Neural cell (in vitro differentiated cells): Measurements from ENCODE around the gene RTN4. TPM values are rescaled to one million over a fixed set of nuclear protein-coding genes. Genes with fewer than 3 reads are reported as not detected.

ENCODE experiments used
- H2AFZ ChIP-seq: fragments of 200-600, 300-800 bp; sonication (generic), shearing (Covaris generic); 2 replicates; pipeline ENCODE4 v1.6.0; 2014; ENCODE audit warnings: low read depth, mild to moderate bottlenecking, antibody characterized with exemption, low read length, moderate library complexity
- H3F3A ChIP-seq: fragments of 200-600 bp; shearing (Covaris generic); 2 replicates; pipeline ENCODE4 v1.6.1; 2016; ENCODE audit warnings: mild to moderate bottlenecking, moderate library complexity, mixed read lengths, antibody characterized with exemption, low read length; ENCODE audit not compliant: insufficient read depth, poor library complexity, severe bottlenecking
- H3K27ac ChIP-seq: fragments of 200-600, 300-800 bp; sonication (generic), shearing (Covaris generic); 2 replicates; pipeline ENCODE4 v1.5.1; 2014; ENCODE audit warnings: mild to moderate bottlenecking, low read length, moderate library complexity
- H3K27me3 ChIP-seq: fragments of 300-800, 200-600 bp; sonication (generic), shearing (Covaris generic); 2 replicates; pipeline ENCODE4 v1.6.0; 2014; ENCODE audit warnings: mild to moderate bottlenecking, low read depth, low read length, moderate library complexity; ENCODE audit not compliant: insufficient read depth
- H3K36me3 ChIP-seq: fragments of 300-800, 200-600 bp; sonication (generic), shearing (Covaris generic); 2 replicates; pipeline ENCODE4 v1.5.1; 2014; ENCODE audit warnings: mild to moderate bottlenecking, antibody characterized with exemption, low read length, moderate library complexity; ENCODE audit not compliant: insufficient read depth
- H3K4me2 ChIP-seq: fragments of 300-800, 200-600 bp; sonication (generic), shearing (Covaris generic); 2 replicates; pipeline ENCODE4 v1.6.0; 2014; ENCODE audit warnings: mild to moderate bottlenecking, low read length
- H3K4me3 ChIP-seq: fragments of 300-800, 200-600 bp; sonication (generic), shearing (Covaris generic); 2 replicates; pipeline ENCODE4 v1.5.1; 2014; ENCODE audit warnings: mild to moderate bottlenecking, low read length, moderate library complexity
- H3K79me2 ChIP-seq: fragments of 200-600 bp; shearing (Covaris generic); replicated peaks from 2 replicates; pipeline ENCODE4 v1.6.0; 2014; ENCODE audit warnings: mild to moderate bottlenecking, low read length, moderate library complexity; ENCODE audit not compliant: insufficient read depth
- H3K9ac ChIP-seq: fragments of 300-800, 200-600 bp; sonication (generic), shearing (Covaris generic); 2 replicates; pipeline ENCODE4 v1.6.1; 2016; ENCODE audit warnings: mild to moderate bottlenecking, low read length, mixed read lengths
- H3K9me2 ChIP-seq: fragments of 200-600 bp; shearing (Covaris generic); 2 replicates; pipeline ENCODE4 v1.6.1; 2016; ENCODE audit warnings: mild to moderate bottlenecking, low read length, mixed read lengths; ENCODE audit not compliant: insufficient read depth
- H3K9me3 ChIP-seq: fragments of 200-600, 300-800 bp; sonication (generic), shearing (Covaris generic); 2 replicates; pipeline ENCODE4 v1.6.1; 2016; ENCODE audit warnings: mild to moderate bottlenecking, mixed run types, low read length, moderate library complexity, mixed read lengths
- H4K20me1 ChIP-seq: fragments of 200-600 bp; shearing (Covaris generic); 2 replicates; pipeline ENCODE4 v1.6.1; 2016; ENCODE audit warnings: mild to moderate bottlenecking, mixed run types; ENCODE audit not compliant: insufficient read depth
- EP300 ChIP-seq: fragments of 450-650 bp; conservative IDR thresholded peaks from 2 replicates; pipeline ENCODE4 v1.6.1; 2014; ENCODE audit warnings: antibody characterized with exemption, mild to moderate bottlenecking, moderate library complexity; ENCODE audit not compliant: poor library complexity, severe bottlenecking
- EZH2 ChIP-seq: fragments of 200-600, 300-800 bp; shearing (Covaris generic), sonication (generic); IDR thresholded peaks from 2 replicates; pipeline ENCODE4 v1.6.1; 2014; ENCODE audit warnings: antibody characterized with exemption, low read length, borderline replicate concordance, mild to moderate bottlenecking; ENCODE audit not compliant: insufficient read depth, poor library complexity, severe bottlenecking
- MXI1 ChIP-seq: fragments of 450-650 bp; conservative IDR thresholded peaks from 2 replicates; pipeline ENCODE4 v1.6.1; 2014; ENCODE audit warnings: antibody characterized with exemption, mild to moderate bottlenecking; ENCODE audit not compliant: poor library complexity, severe bottlenecking
- POLR2AphosphoS5 ChIP-seq: IDR thresholded peaks from 2 replicates; pipeline ENCODE4 v1.6.1; 2012
- RAD21 ChIP-seq: fragments of 450-650 bp; conservative IDR thresholded peaks from 2 replicates; pipeline ENCODE4 v1.6.1; 2014; ENCODE audit warnings: antibody characterized with exemption, mild to moderate bottlenecking, moderate library complexity
- SMC3 ChIP-seq: fragments of 450-650 bp; conservative IDR thresholded peaks from 2 replicates; pipeline ENCODE4 v1.6.1; 2014; ENCODE audit warnings: antibody characterized with exemption, mild to moderate bottlenecking, moderate library complexity; ENCODE audit not compliant: poor library complexity
- TAF1 ChIP-seq: IDR thresholded peaks from 2 replicates; pipeline ENCODE4 v1.6.1; 2012; ENCODE audit warnings: low read depth
- polyA plus RNA-seq: library from polyadenylated mRNA; depleted of rRNA; stranded (reverse); fragments of >200 nt; gene quantifications from 2 replicates; pipeline ENCODE4 v1.2.3, GENCODE V29; 2014
- TF ChIP-seq, protein P1 (sequence below): fragments of 450-650 bp; IDR thresholded peaks from 2 replicates; pipeline ENCODE4 v1.5.1; 2014; ENCODE audit warnings: antibody characterized with exemption, mild to moderate bottlenecking, moderate library complexity; ENCODE audit not compliant: poor library complexity, severe bottlenecking
- TF ChIP-seq, protein P2 (sequence below): IDR thresholded peaks from 2 replicates; pipeline ENCODE4 v1.6.1; 2012; ENCODE audit warnings: borderline replicate concordance

Gene RTN4
- polyA plus RNA-seq, 1 donor from 2014 or later: 582 TPM

DNA sequence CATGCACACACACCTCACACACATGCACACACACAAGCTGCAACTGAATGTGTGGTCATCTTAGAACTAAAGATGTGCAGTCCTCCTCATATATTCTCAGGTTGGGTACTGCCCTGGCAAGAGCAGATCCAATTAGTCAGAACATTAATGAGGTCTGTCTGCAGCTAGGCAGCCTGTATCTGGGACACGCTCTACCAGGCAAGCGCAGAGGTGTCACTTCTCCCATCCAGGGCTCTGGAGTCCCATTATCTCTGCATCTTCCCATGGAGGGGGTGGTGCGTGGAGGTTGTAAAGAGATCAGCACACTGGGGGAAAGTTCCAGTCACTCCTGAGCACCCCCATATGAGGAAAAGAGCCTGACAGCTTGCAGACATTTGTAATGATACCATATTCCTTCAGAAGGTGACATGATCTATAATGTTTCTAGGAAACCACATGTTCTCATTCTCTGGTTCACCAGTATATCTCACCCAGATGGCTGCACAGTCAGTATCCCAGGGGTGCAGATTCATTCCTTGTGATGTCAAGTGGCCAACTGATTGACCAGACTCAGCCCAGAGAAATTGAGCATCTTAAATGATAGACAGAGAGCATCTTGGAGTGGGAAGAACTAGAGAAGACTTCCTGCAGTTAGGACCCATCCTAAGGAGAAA, 95.4 kb downstream of the RTN4 start:
- H3K4me2 ChIP-seq: no peak overlapping the region
- H3F3A ChIP-seq: no peaks in the 10 kb centered on the region
- H3K79me2 ChIP-seq: no peaks in the 10 kb centered on the region
- TF ChIP-seq, protein P1, sequence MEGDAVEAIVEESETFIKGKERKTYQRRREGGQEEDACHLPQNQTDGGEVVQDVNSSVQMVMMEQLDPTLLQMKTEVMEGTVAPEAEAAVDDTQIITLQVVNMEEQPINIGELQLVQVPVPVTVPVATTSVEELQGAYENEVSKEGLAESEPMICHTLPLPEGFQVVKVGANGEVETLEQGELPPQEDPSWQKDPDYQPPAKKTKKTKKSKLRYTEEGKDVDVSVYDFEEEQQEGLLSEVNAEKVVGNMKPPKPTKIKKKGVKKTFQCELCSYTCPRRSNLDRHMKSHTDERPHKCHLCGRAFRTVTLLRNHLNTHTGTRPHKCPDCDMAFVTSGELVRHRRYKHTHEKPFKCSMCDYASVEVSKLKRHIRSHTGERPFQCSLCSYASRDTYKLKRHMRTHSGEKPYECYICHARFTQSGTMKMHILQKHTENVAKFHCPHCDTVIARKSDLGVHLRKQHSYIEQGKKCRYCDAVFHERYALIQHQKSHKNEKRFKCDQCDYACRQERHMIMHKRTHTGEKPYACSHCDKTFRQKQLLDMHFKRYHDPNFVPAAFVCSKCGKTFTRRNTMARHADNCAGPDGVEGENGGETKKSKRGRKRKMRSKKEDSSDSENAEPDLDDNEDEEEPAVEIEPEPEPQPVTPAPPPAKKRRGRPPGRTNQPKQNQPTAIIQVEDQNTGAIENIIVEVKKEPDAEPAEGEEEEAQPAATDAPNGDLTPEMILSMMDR: no peak
- TF ChIP-seq MXI1 (no peak), EP300 (no peak)
- no peak overlapping the region for H2AFZ ChIP-seq
- no peaks in the 10 kb centered on the region for H3K9me2 ChIP-seq
- H3K36me3 ChIP-seq: no peaks in the 10 kb centered on the region
- no peaks in the 10 kb centered on the region for H4K20me1 ChIP-seq
- H3K27ac ChIP-seq: no peak overlapping the region
- no peaks in the 10 kb centered on the region for H3K9me3 ChIP-seq
- no peak overlapping the region for H3K9ac ChIP-seq
- H3K27me3 ChIP-seq: no peaks in the 10 kb centered on the region
- H3K4me3 ChIP-seq: no peak overlapping the region

DNA sequence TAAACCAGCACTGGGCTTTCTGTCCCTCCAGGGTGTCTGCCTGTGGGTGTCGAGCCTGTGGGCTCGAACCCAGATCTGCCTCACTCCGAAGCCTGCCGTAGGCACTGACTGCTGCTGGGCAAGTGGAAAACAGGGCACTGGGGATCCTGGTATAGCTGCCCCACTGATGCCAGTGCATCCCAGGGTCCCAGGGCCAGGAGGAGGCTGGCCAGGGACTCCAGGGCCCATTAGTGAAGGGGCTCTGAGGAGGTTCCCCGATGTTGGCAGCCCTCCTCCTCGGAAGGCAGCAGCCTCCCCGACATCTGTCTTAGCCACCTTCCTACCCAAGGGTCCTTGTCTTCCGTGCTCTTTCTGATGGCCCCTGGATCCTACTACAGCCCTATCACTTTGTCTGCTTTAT, 96.1 kb downstream of the RTN4 start:
- Histone ChIP-seq H3K79me2 (no peaks in the 10 kb centered on the region), H3K4me3 (no peak overlapping the region), H3K27ac (no peak overlapping the region), H3K27me3 (no peaks in the 10 kb centered on the region), H3K36me3 (no peaks in the 10 kb centered on the region), H3K9me3 (no peaks in the 10 kb centered on the region), H3F3A (no peaks in the 10 kb centered on the region), H2AFZ (no peak overlapping the region), H3K9me2 (no peaks in the 10 kb centered on the region), H3K4me2 (no peak overlapping the region), H3K9ac (no peak overlapping the region), H4K20me1 (no peaks in the 10 kb centered on the region)
- TF ChIP-seq TAF1 (no peak), MXI1 (no peak), RAD21 (no peak), EP300 (no peak), EZH2 (no peak), SMC3 (no peak), POLR2AphosphoS5 (no peak)
- TF ChIP-seq, protein P1: no peak
- TF ChIP-seq, protein P2, sequence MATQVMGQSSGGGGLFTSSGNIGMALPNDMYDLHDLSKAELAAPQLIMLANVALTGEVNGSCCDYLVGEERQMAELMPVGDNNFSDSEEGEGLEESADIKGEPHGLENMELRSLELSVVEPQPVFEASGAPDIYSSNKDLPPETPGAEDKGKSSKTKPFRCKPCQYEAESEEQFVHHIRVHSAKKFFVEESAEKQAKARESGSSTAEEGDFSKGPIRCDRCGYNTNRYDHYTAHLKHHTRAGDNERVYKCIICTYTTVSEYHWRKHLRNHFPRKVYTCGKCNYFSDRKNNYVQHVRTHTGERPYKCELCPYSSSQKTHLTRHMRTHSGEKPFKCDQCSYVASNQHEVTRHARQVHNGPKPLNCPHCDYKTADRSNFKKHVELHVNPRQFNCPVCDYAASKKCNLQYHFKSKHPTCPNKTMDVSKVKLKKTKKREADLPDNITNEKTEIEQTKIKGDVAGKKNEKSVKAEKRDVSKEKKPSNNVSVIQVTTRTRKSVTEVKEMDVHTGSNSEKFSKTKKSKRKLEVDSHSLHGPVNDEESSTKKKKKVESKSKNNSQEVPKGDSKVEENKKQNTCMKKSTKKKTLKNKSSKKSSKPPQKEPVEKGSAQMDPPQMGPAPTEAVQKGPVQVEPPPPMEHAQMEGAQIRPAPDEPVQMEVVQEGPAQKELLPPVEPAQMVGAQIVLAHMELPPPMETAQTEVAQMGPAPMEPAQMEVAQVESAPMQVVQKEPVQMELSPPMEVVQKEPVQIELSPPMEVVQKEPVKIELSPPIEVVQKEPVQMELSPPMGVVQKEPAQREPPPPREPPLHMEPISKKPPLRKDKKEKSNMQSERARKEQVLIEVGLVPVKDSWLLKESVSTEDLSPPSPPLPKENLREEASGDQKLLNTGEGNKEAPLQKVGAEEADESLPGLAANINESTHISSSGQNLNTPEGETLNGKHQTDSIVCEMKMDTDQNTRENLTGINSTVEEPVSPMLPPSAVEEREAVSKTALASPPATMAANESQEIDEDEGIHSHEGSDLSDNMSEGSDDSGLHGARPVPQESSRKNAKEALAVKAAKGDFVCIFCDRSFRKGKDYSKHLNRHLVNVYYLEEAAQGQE: no peak
